ENCODE measurements around the gene HDC. TPM values are rescaled to one million over a fixed set of nuclear protein-coding genes. Genes with fewer than 3 reads are reported as not detected.

The HDC gene
- total and polyA plus RNA-seq, 2 of the 13 experiments (the other 11 are each of a cell fraction or from before 2014, with no cell fraction given): not detected

DNA sequence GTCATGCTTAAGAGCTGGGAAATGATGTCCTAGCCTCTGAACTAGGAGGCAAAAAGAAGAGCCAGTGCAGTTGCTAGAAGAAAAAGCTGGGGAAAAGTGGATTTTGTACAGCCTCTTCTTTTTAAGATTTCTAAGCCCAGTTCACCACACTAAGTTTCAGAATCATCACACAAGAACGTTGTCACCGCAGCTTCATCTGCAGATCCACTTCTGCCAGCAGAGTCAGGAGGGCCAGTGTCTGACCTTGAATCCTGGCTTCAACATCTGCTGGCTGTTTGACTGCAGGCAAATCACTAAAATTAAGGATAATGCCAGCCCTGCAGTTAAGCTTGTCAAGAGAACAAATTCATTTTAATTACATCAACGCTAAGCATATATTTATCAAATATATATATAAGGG is 36.2 kb downstream of the HDC start:
- 98% methylated on average over 3 of the region's 3 CpGs for WGBS (ENCODE audit: low lambda C conversion rate)
- BruUV-seq (replicated peaks): no TSS peak
- no peaks in the 10 kb centered on the region for H3K9me3 ChIP-seq (ENCODE audit: low read length)
- no peak overlapping the region for H3K4me3 ChIP-seq (replicated peaks in 1 of 3; ENCODE audit: insufficient read depth in 1 of 3, low read depth in 2 of 3, low read length in 3 of 3)
- no peak overlapping the region for H3K4me2 ChIP-seq (ENCODE audit: low read depth, low read length)
- H3K9ac ChIP-seq (ENCODE audit: insufficient read depth, low read depth, low read length): no peak overlapping the region
- no peak for ATAC-seq
- intact Hi-C loops (cut with micrococcal nuclease; ENCODE audit: unreplicated experiment) (no loop called here), in situ Hi-C loops (cut with HindIII; ENCODE audit: extremely low pct_ligation_motif_present, low pct_unique_long_range_greater_than_20kb) (no loop called here)
- no peak overlapping the region for H3K27ac ChIP-seq (ENCODE audit: extremely low read length, insufficient read depth, low read length)
- TF ChIP-seq ZNF510 (CRISPR knock-in tag; IDR thresholded peaks at IDR 0.05; ENCODE audit: low read depth): no peak
- TF ChIP-seq, protein P1, sequence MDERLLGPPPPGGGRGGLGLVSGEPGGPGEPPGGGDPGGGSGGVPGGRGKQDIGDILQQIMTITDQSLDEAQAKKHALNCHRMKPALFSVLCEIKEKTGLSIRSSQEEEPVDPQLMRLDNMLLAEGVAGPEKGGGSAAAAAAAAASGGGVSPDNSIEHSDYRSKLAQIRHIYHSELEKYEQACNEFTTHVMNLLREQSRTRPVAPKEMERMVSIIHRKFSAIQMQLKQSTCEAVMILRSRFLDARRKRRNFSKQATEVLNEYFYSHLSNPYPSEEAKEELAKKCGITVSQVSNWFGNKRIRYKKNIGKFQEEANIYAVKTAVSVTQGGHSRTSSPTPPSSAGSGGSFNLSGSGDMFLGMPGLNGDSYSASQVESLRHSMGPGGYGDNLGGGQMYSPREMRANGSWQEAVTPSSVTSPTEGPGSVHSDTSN (CRISPR knock-in tag; IDR thresholded peaks at IDR 0.05): no peak
- CTCF ChIA-PET (ENCODE audit: low intra/inter-chr PET ratio, low total read pairs): no interaction called here
- peaks cover 3 to 21% of the 10 kb centered on the region in 2 experiments for H3K36me3 ChIP-seq (replicated peaks in 1 of 2; ENCODE audit: control insufficient read depth in 1 of 2, insufficient read depth in 2 of 2, low read length in 2 of 2)
- no peaks in the 10 kb centered on the region for H3K27me3 ChIP-seq (ENCODE audit: control insufficient read depth in 1 of 2, insufficient read depth in 2 of 2, low read length in 2 of 2)
- no peaks in the 10 kb centered on the region for H3K79me2 ChIP-seq (ENCODE audit: insufficient read depth, low read length)
- no peak overlapping the region for H2AFZ ChIP-seq (ENCODE audit: low read length)
- POLR2A ChIA-PET: no interaction called here
- H4K20me1 ChIP-seq (ENCODE audit: insufficient read depth, low read length): no peaks in the 10 kb centered on the region
- FAIRE-seq: no peak
- peaks cover 20% of the 10 kb centered on the region for H3K4me1 ChIP-seq (ENCODE audit: insufficient read depth, low read length)
- no peak for DNase-seq (ENCODE audit: low spot score)

DNA sequence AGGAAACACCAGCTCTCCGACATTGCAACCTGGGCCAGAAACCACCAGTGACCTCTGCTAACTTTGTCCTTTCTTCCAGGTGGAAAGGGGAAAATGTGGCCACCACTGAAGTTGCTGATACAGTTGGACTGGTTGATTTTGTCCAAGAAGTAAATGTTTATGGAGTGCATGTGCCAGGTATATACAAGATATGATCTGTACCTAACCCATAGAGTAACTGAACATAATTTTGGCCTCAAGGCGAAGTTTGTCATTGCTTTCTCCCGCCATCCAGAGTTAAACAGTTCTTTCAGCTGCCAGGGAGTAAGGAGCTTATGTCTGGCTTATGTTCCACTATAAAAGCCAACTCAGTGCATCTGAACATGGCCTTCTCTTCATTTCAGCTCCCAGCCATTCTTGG is 36.7 kb downstream of the HDC start:
- FAIRE-seq: no peak
- in situ Hi-C loops (cut with HindIII; ENCODE audit: extremely low pct_ligation_motif_present, low pct_unique_long_range_greater_than_20kb): no loop called here
- no peak for TF ChIP-seq ZNF788 (CRISPR knock-in tag; IDR thresholded peaks at IDR 0.05; ENCODE audit: borderline replicate concordance)
- TF ChIP-seq, protein P2, sequence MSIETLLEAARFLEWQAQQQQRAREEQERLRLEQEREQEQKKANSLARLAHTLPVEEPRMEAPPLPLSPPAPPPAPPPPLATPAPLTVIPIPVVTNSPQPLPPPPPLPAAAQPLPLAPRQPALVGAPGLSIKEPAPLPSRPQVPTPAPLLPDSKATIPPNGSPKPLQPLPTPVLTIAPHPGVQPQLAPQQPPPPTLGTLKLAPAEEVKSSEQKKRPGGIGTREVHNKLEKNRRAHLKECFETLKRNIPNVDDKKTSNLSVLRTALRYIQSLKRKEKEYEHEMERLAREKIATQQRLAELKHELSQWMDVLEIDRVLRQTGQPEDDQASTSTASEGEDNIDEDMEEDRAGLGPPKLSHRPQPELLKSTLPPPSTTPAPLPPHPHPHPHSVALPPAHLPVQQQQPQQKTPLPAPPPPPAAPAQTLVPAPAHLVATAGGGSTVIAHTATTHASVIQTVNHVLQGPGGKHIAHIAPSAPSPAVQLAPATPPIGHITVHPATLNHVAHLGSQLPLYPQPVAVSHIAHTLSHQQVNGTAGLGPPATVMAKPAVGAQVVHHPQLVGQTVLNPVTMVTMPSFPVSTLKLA (IDR thresholded peaks at IDR 0.05): no peak
- no peak for TF ChIP-seq POLR2AphosphoS5 (IDR thresholded peaks at IDR 0.05; ENCODE audit: low read depth, low read length)
- TF ChIP-seq TCF12 (IDR thresholded peaks at IDR 0.05): no peak
- TF ChIP-seq TCF12 (CRISPR knock-in tag; IDR thresholded peaks at IDR 0.05): no peak
- no peak for TF ChIP-seq HDAC2 (CRISPR knock-in tag; IDR thresholded peaks at IDR 0.05)
- TF ChIP-seq, protein P3, sequence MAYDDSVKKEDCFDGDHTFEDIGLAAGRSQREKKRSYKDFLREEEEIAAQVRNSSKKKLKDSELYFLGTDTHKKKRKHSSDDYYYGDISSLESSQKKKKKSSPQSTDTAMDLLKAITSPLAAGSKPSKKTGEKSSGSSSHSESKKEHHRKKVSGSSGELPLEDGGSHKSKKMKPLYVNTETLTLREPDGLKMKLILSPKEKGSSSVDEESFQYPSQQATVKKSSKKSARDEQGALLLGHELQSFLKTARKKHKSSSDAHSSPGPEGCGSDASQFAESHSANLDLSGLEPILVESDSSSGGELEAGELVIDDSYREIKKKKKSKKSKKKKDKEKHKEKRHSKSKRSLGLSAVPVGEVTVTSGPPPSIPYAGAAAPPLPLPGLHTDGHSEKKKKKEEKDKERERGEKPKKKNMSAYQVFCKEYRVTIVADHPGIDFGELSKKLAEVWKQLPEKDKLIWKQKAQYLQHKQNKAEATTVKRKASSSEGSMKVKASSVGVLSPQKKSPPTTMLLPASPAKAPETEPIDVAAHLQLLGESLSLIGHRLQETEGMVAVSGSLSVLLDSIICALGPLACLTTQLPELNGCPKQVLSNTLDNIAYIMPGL (CRISPR knock-in tag; IDR thresholded peaks at IDR 0.05; ENCODE audit: borderline replicate concordance in 1 of 2, low read depth in 1 of 2): no peak
- no peak for TF ChIP-seq RXRA (CRISPR knock-in tag; IDR thresholded peaks at IDR 0.05)

More for the DNA sequence above, 36.7 kb downstream of the HDC start:
- ChIA-PET POLR2A (no interaction called here), CTCF (ENCODE audit: low intra/inter-chr PET ratio, low total read pairs) (no interaction called here)
- DNase-seq (ENCODE audit: low spot score): no peak
- H3K27ac ChIP-seq (ENCODE audit: extremely low read length, insufficient read depth, low read length): no peak overlapping the region
- H3K27me3 ChIP-seq (ENCODE audit: control insufficient read depth in 1 of 2, insufficient read depth in 2 of 2, low read length in 2 of 2): no peaks in the 10 kb centered on the region
- H3K4me1 ChIP-seq (ENCODE audit: insufficient read depth, low read length): peaks cover 20% of the 10 kb centered on the region
- H3K36me3 ChIP-seq (replicated peaks in 1 of 2; ENCODE audit: control insufficient read depth in 1 of 2, insufficient read depth in 2 of 2, low read length in 2 of 2): peaks cover 3 to 23% of the 10 kb centered on the region in 2 experiments
- intact Hi-C loops (cut with micrococcal nuclease; ENCODE audit: unreplicated experiment): no loop called here
- H3K9ac ChIP-seq (ENCODE audit: insufficient read depth, low read depth, low read length): no peak overlapping the region
- H4K20me1 ChIP-seq (ENCODE audit: insufficient read depth, low read length): no peaks in the 10 kb centered on the region
- H3K4me2 ChIP-seq (ENCODE audit: low read depth, low read length): no peak overlapping the region
- H2AFZ ChIP-seq (ENCODE audit: low read length): no peak overlapping the region
- no peak overlapping the region for H3K4me3 ChIP-seq (replicated peaks in 1 of 3; ENCODE audit: insufficient read depth in 1 of 3, low read depth in 2 of 3, low read length in 3 of 3)
- no peak for ATAC-seq
- 100% methylated on average over 3 of the region's 3 CpGs for WGBS (ENCODE audit: low lambda C conversion rate)
- no TSS peak for BruUV-seq (replicated peaks)
- H3K79me2 ChIP-seq (ENCODE audit: insufficient read depth, low read length): no peaks in the 10 kb centered on the region
- no peaks in the 10 kb centered on the region for H3K9me3 ChIP-seq (ENCODE audit: low read length)
